IMR-90 (cell line): ENCODE results near the gene KIF3B. TPM values are rescaled to one million over a fixed set of nuclear protein-coding genes. Genes with fewer than 3 reads are reported as not detected.
A peak's percentile ranks its signal among the peaks of the same experiment; 100 is the strongest.

Experiments used
- ATAC-seq: fragments of 200-7000 bp; cut with Tn5 transposase; 2 replicates; pipeline ENCODE4 v1.9.1; 2020; ENCODE audit warnings: low read depth, mild to moderate bottlenecking, moderate library complexity
- BruUV-seq: library from RNA; stranded (reverse); fragments of 400-500 nt; replicated peaks from 2 replicates; lab custom pipeline; 2021; lab: Mats Ljungman, UMichigan
- CTCF ChIA-PET: fragments of 300-600 bp; formaldehyde crosslinking; extraction: SDS; loops from one replicate; lab custom pipeline; 2021; ENCODE audit warnings: antibody characterized with exemption; lab: Yijun Ruan, JAX
- POLR2A ChIA-PET: fragments of 300-600 bp; sonication (Branson Sonifier 250); formaldehyde crosslinking; loops from one replicate; lab custom pipeline; 2022; ENCODE audit warnings: antibody characterized with exemption; ENCODE audit not compliant: unreplicated experiment; lab: Charles Lee
- DNase-seq: peaks from one replicate; pipeline ENCODE4 v3.0.0; 2013
- H2AFZ ChIP-seq: replicated peaks from 2 replicates; pipeline ENCODE3; 2013; ENCODE audit warnings: low read length, mild to moderate bottlenecking; ENCODE audit not compliant: poor library complexity
- H2AK5ac ChIP-seq: 2 replicates; pipeline ENCODE4 v1.6.1; 2013; ENCODE audit warnings: low read depth, low read length, inconsistent platforms
- H2AK9ac ChIP-seq: replicated peaks from 2 replicates; pipeline ENCODE3; 2013; ENCODE audit warnings: mild to moderate bottlenecking, low read depth, low read length, moderate library complexity; ENCODE audit not compliant: poor library complexity
- H2BK120ac ChIP-seq: 2 replicates; pipeline ENCODE4 v1.6.1; 2013; ENCODE audit warnings: low read depth, low read length, inconsistent platforms
- H2BK15ac ChIP-seq: 3 replicates; pipeline ENCODE4 v1.6.1; 2013; ENCODE audit warnings: low read depth, low read length, inconsistent platforms
- H2BK20ac ChIP-seq: 2 replicates; pipeline ENCODE4 v1.6.1; 2013; ENCODE audit warnings: low read depth, mild to moderate bottlenecking, inconsistent platforms, low read length, moderate library complexity
- H2BK5ac ChIP-seq: 2 replicates; pipeline ENCODE4 v1.6.1; 2013; ENCODE audit warnings: mild to moderate bottlenecking, low read depth, low read length, inconsistent platforms; ENCODE audit not compliant: poor library complexity, severe bottlenecking
- H3K14ac ChIP-seq: replicated peaks from 2 replicates; pipeline ENCODE4 v1.6.1; 2013; ENCODE audit warnings: low read depth, low read length, inconsistent platforms
- H3K18ac ChIP-seq: 2 replicates; pipeline ENCODE4 v1.6.1; 2013; ENCODE audit warnings: low read depth, low read length, control low read depth
- H3K23ac ChIP-seq: 2 replicates; pipeline ENCODE4 v1.6.1; 2013; ENCODE audit warnings: low read depth, low read length, inconsistent platforms
- H3K27ac ChIP-seq: 2 replicates; pipeline ENCODE4 v1.5.1; 2013; ENCODE audit warnings: mild to moderate bottlenecking, control low read depth, low read length; ENCODE audit not compliant: insufficient read depth
- H3K27me3 ChIP-seq: 2 replicates; pipeline ENCODE4 v1.6.1; 2013; ENCODE audit warnings: low read length; ENCODE audit not compliant: control insufficient read depth, insufficient read depth
- H3K36me3 ChIP-seq: 2 replicates; pipeline ENCODE4 v1.6.1; 2013; ENCODE audit warnings: low read length, mixed read lengths; ENCODE audit not compliant: control insufficient read depth, insufficient read depth
- H3K4ac ChIP-seq: 2 replicates; pipeline ENCODE4 v1.6.1; 2013; ENCODE audit warnings: low read depth, low read length, inconsistent platforms
- H3K4me1 ChIP-seq: 2 replicates; pipeline ENCODE4 v1.6.1; 2013; ENCODE audit warnings: low read length, mixed read lengths; ENCODE audit not compliant: control insufficient read depth, insufficient read depth
- H3K4me2 ChIP-seq: 2 replicates; pipeline ENCODE4 v1.6.1; 2013; ENCODE audit warnings: low read depth, mild to moderate bottlenecking, control low read depth, low read length, moderate library complexity
- H3K4me3 ChIP-seq: 2 replicates; pipeline ENCODE4 v1.5.1; 2013; ENCODE audit warnings: low read depth, mild to moderate bottlenecking, control low read depth, low read length, moderate library complexity; ENCODE audit not compliant: insufficient read depth
- H3K56ac ChIP-seq: 2 replicates; pipeline ENCODE4 v1.6.1; 2013; ENCODE audit warnings: low read length, inconsistent platforms; ENCODE audit not compliant: insufficient read depth; ENCODE audit errors: extremely low read depth
- H3K79me1 ChIP-seq, 2 experiments: 2 replicates each; pipeline ENCODE4 v1.6.1; 2013; ENCODE audit warnings: low read length in 2 of 2, inconsistent platforms in 1 of 2, low read depth in 1 of 2
- H3K9ac ChIP-seq: 2 replicates; pipeline ENCODE4 v1.6.1; 2013; ENCODE audit warnings: low read depth, low read length, control low read depth
- H3K9me1 ChIP-seq: 2 replicates; pipeline ENCODE4 v1.6.1; 2013; ENCODE audit warnings: low read length, inconsistent platforms; ENCODE audit not compliant: insufficient read depth
- H3K9me3 ChIP-seq: 2 replicates; pipeline ENCODE4 v1.6.1; 2013; ENCODE audit warnings: low read length; ENCODE audit not compliant: control insufficient read depth, insufficient read depth
- H4K20me1 ChIP-seq: 2 replicates; pipeline ENCODE4 v1.6.1; 2013; ENCODE audit warnings: low read length, inconsistent platforms; ENCODE audit not compliant: insufficient read depth
- H4K5ac ChIP-seq: 2 replicates; pipeline ENCODE4 v1.6.1; 2013; ENCODE audit warnings: mild to moderate bottlenecking, low read depth, low read length, control low read depth
- H4K8ac ChIP-seq, 2 experiments: 2 replicates each; pipeline ENCODE4 v1.6.1; 2013; ENCODE audit warnings: low read depth in 2 of 2, low read length in 2 of 2, control low read depth in 1 of 2, inconsistent platforms in 1 of 2
- H4K91ac ChIP-seq: 2 replicates; pipeline ENCODE4 v1.6.1; 2013; ENCODE audit warnings: low read depth, low read length, inconsistent platforms; ENCODE audit not compliant: insufficient read depth
- CHD1 ChIP-seq: IDR thresholded peaks from 2 replicates; pipeline ENCODE4 v1.6.1; 2012; ENCODE audit warnings: low read depth, low read length, improper control_type of control experiment
- RCOR1 ChIP-seq: IDR thresholded peaks from 2 replicates; pipeline ENCODE4 v1.6.1; 2012; ENCODE audit warnings: mild to moderate bottlenecking, low read length, improper control_type of control experiment; ENCODE audit not compliant: insufficient replicate concordance
- WGBS, 2 experiments: methylation state at CpG; one replicate each; pipeline versions ENCODE4 v1.1.5 to v1.1.7; 2013; ENCODE audit warnings: missing lambda C conversion rate in 2 of 2; ENCODE audit not compliant: insufficient read length in 1 of 2; ENCODE audit errors: extremely low coverage in 2 of 2; 5-methylcytosine and 5-hydroxymethylcytosine counted together
- dilution Hi-C: fragments of 300-500 bp; cut with HindIII; formaldehyde crosslinking; loops from one replicate; pipeline ENCODE4 v1.14.3; 2018; ENCODE audit warnings: low sequenced_read_pairs; ENCODE audit not compliant: unreplicated experiment
- in situ Hi-C: fragments of 300-500 bp; cut with MboI; formaldehyde crosslinking; loops from 3 replicates; pipeline ENCODE4 v1.14.3; 2019; ENCODE audit warnings: low sequenced_read_pairs, inconsistent platforms, mixed read lengths
- intact Hi-C: fragments of 100-400 bp; cut with micrococcal nuclease; formaldehyde crosslinking; loops from 2 replicates; pipeline ENCODE4 v1.10.0; 2022
- polyA plus RNA-seq, 3 experiments: library from polyadenylated mRNA; depleted of rRNA; stranded (reverse); fragments of >200 nt; gene quantifications; 2 replicates each; pipeline ENCODE4 v1.2.3, GENCODE V29; 2012; ENCODE audit warnings: low replicate concordance in 1 of 3
- total RNA-seq: library from RNA; depleted of rRNA; stranded (reverse); fragments of >200 nt; gene quantifications from 2 replicates; pipeline ENCODE4 v1.2.3, GENCODE V29; 2012

Gene KIF3B
- total and polyA plus RNA-seq, 2 of the 4 experiments (the other 2 are of a cell fraction): 17.1 to 28.1 TPM

DNA sequence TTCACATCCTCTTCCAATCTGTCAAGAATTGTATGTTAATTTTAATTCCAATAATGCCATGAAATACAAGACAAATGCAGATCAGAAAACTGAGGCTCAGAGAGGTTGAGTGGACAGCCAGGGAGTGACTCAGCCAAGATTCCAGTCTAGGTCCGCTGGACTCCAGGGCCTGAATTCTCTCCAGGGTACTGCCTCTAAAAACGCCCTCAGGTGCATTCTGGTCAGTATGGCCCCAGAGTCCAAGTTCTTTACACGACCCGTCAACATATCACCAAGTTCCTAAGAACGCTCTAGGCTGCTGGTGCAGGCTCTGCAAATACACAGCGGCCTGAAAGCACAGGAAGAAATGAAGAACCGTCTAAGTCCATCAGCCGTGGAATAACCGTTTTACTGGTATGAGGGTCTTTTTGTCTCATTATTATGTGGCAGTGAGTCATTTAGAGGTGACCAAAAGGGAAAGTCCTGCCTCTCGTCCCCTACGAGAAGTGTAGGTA lies 80.0 kb downstream of the KIF3B start:
- H3K79me1 ChIP-seq: peaks cover 0 to 36% of the 10 kb centered on the region in 2 experiments; a peak in 2 of 4 replicates
- peaks cover 3% of the 10 kb centered on the region for H3K4me1 ChIP-seq
- TF ChIP-seq CHD1: 0 out of 2 replicates have a peak, but pooled peaks have one; percentile 17
- no peak for TF ChIP-seq RCOR1
- peak overlapping the region; percentile 99 for H2AK5ac ChIP-seq
- ChIA-PET POLR2A (interaction anchor here (1.5 kb wide), 1 partner anchor 10 kb away, joined by 3 read pairs; no protein-coding TSS in a partner anchor), CTCF (interaction anchor here (0.5 kb wide), 1 partner anchor 294 kb away, joined by 4 read pairs; no protein-coding TSS in a partner anchor)
- in situ Hi-C loops: no loop called here
- peak overlapping the region; percentile 92 for H2BK120ac ChIP-seq
- H2AFZ ChIP-seq: peak overlapping the region; percentile 98
- H4K20me1 ChIP-seq: peaks cover 42% of the 10 kb centered on the region
- H3K4me3 ChIP-seq: peak overlapping the region; percentile 62
- BruUV-seq: no TSS peak
- peak overlapping the region; percentile 92 for H3K14ac ChIP-seq
- peak; percentile 50 for DNase-seq
- H3K9ac ChIP-seq: peak overlapping the region; percentile 91
- peak overlapping the region; percentile 93 for H2BK20ac ChIP-seq
- peak overlapping the region; percentile 95 for H2AK9ac ChIP-seq
- intact Hi-C loops: no loop called here
- peak overlapping the region; percentile 89 for H2BK5ac ChIP-seq
- 0% methylated on average over 5 of the region's 11 CpGs; no CpG with 5 or more reads in 1 of the 2 experiments for WGBS, 2 experiments
- dilution Hi-C loops: no loop called here
- H3K9me1 ChIP-seq: peaks cover 16% of the 10 kb centered on the region
- peak overlapping the region; percentile 94 for H4K91ac ChIP-seq
- H3K4ac ChIP-seq: peak overlapping the region; percentile 97
- peak overlapping the region; percentile 95 to 99 for H4K8ac ChIP-seq
- H3K18ac ChIP-seq: peak overlapping the region; percentile 76
- H3K27me3 ChIP-seq: no peaks in the 10 kb centered on the region
- H3K56ac ChIP-seq: peak overlapping the region; percentile 99
- H2BK15ac ChIP-seq: peak overlapping the region; percentile 97; the same call in 2 of the 3 replicates
- H4K5ac ChIP-seq: peak overlapping the region; percentile 84
- ATAC-seq: peak; percentile 1; the same call in 1 of the 2 replicates
- H3K36me3 ChIP-seq: no peaks in the 10 kb centered on the region; the same call in 1 of the 2 replicates
- H3K9me3 ChIP-seq: 0 out of 2 replicates have a peak, but pooled peaks cover 3% of the 10 kb centered on the region
- H3K27ac ChIP-seq: peak overlapping the region; percentile 91
- H3K4me2 ChIP-seq: peak overlapping the region; percentile 79
- H3K23ac ChIP-seq: peak overlapping the region; percentile 97
